Astrocyte (in vitro differentiated cells and primary cell): ENCODE measurements around the gene PPP2R3B. TPM values are rescaled to one million over a fixed set of nuclear protein-coding genes. Genes with fewer than 3 reads are reported as not detected.
"Not testable (repeated sequence)": the region's sequence is repeated elsewhere in the genome, so short reads cannot be mapped to it uniquely, and the experiment has no call there.

Experiments used
- DNase-seq: peaks from one replicate; pipeline ENCODE4 v3.0.0-alpha.2; 2010; ENCODE audit warnings: low read depth
- FAIRE-seq: peaks from 2 replicates; lab custom pipeline; 2011; peaks lifted over from hg19 to GRCh38; lab: Jason Lieb, UNC
- H2AFZ ChIP-seq: 2 replicates; pipeline ENCODE4 v1.6.0; 2012; ENCODE audit warnings: low read depth, low read length, inconsistent platforms
- H3K27ac ChIP-seq: 2 replicates; pipeline ENCODE4 v1.5.1; 2011; ENCODE audit warnings: low read depth, low read length, inconsistent platforms
- H3K27me3 ChIP-seq: 2 replicates; pipeline ENCODE4 v1.6.0; 2011; ENCODE audit warnings: low read length, inconsistent platforms; ENCODE audit not compliant: insufficient read depth
- H3K36me3 ChIP-seq: 2 replicates; pipeline ENCODE4 v1.5.1; 2011; ENCODE audit warnings: low read length, inconsistent platforms; ENCODE audit not compliant: insufficient read depth
- H3K4me1 ChIP-seq: 2 replicates; pipeline ENCODE4 v1.5.1; 2011; ENCODE audit warnings: low read length, inconsistent platforms; ENCODE audit not compliant: insufficient read depth
- H3K4me2 ChIP-seq: 2 replicates; pipeline ENCODE4 v1.6.0; 2012; ENCODE audit warnings: low read length, inconsistent platforms
- H3K4me3 ChIP-seq: 2 replicates; pipeline ENCODE4 v1.5.1; 2011; ENCODE audit warnings: low read depth, mild to moderate bottlenecking, low read length, inconsistent platforms; ENCODE audit not compliant: insufficient read depth
- H3K79me2 ChIP-seq: 2 replicates; pipeline ENCODE4 v1.6.0; 2012; ENCODE audit warnings: mild to moderate bottlenecking, low read length, inconsistent platforms; ENCODE audit not compliant: insufficient read depth
- H3K9ac ChIP-seq: 2 replicates; pipeline ENCODE4 v1.6.0; 2012; ENCODE audit warnings: mild to moderate bottlenecking, low read length, inconsistent platforms
- H3K9me3 ChIP-seq: 2 replicates; pipeline ENCODE4 v1.5.1; 2012; ENCODE audit warnings: low read depth, mild to moderate bottlenecking, low read length, inconsistent platforms; ENCODE audit not compliant: insufficient read depth
- H4K20me1 ChIP-seq: 2 replicates; pipeline ENCODE4 v1.6.0; 2012; ENCODE audit warnings: low read length, inconsistent platforms; ENCODE audit not compliant: insufficient read depth
- H3K27ac Mint-ChIP-seq: one replicate; pipeline ENCODE4 v1.8.0; 2021; ENCODE audit warnings: mild to moderate bottlenecking, mixed read lengths; ENCODE audit not compliant: unreplicated experiment
- H3K27me3 Mint-ChIP-seq: one replicate; pipeline ENCODE4 v1.8.0; 2021; ENCODE audit warnings: low read depth, mixed read lengths; ENCODE audit not compliant: unreplicated experiment
- H3K36me3 Mint-ChIP-seq: one replicate; pipeline ENCODE4 v1.8.0; 2021; ENCODE audit warnings: low read depth, mixed read lengths; ENCODE audit not compliant: unreplicated experiment
- H3K4me1 Mint-ChIP-seq: one replicate; pipeline ENCODE4 v1.8.0; 2021; ENCODE audit warnings: low read depth, mixed read lengths; ENCODE audit not compliant: unreplicated experiment
- H3K4me3 Mint-ChIP-seq: one replicate; pipeline ENCODE4 v1.8.0; 2021; ENCODE audit warnings: mild to moderate bottlenecking, moderate library complexity, mixed read lengths; ENCODE audit not compliant: unreplicated experiment
- H3K9me3 Mint-ChIP-seq: one replicate; pipeline ENCODE4 v1.8.0; 2021; ENCODE audit warnings: mild to moderate bottlenecking, mixed read lengths; ENCODE audit not compliant: unreplicated experiment
- EZH2 ChIP-seq: IDR thresholded peaks from 2 replicates; pipeline ENCODE4 v1.6.1; 2012; ENCODE audit warnings: mild to moderate bottlenecking, low read length, inconsistent platforms; ENCODE audit not compliant: insufficient read depth
- total RNA-seq: library from RNA; stranded (reverse); gene quantifications from 2 replicates; pipeline ENCODE4 v1.2.1, GENCODE V29; 2021
- TF ChIP-seq, protein P1 (sequence below): IDR thresholded peaks from 2 replicates; pipeline ENCODE4 v1.5.1; 2011; ENCODE audit warnings: low read depth, mild to moderate bottlenecking, inconsistent platforms, low read length, moderate library complexity; ENCODE audit not compliant: insufficient read depth

Gene PPP2R3B
- total RNA-seq, 1 donor from 2014 or later, result 44.7 TPM

- Mint-ChIP-seq H3K9me3 (no peaks in the 10 kb centered on the region), H3K27ac (peak overlapping the region; percentile 41), H3K4me3 (no peak overlapping the region), H3K4me1 (no peaks in the 10 kb centered on the region), H3K27me3 (no peaks in the 10 kb centered on the region), H3K36me3 (peaks cover 16% of the 10 kb centered on the region)
- Histone ChIP-seq H3K9ac (no peak overlapping the region), H3K9me3 (no peaks in the 10 kb centered on the region), H3K4me3 (no peak overlapping the region), H3K27me3 (no peaks in the 10 kb centered on the region), H3K4me1 (no peaks in the 10 kb centered on the region), H3K79me2 (no peaks in the 10 kb centered on the region), H2AFZ (no peak overlapping the region), H3K4me2 (no peak overlapping the region), H4K20me1 (peaks cover 15% of the 10 kb centered on the region), H3K27ac (no peak overlapping the region), H3K36me3 (peaks cover 24% of the 10 kb centered on the region)
- FAIRE-seq (no peak), DNase-seq (no peak)
- TF ChIP-seq, protein P1, sequence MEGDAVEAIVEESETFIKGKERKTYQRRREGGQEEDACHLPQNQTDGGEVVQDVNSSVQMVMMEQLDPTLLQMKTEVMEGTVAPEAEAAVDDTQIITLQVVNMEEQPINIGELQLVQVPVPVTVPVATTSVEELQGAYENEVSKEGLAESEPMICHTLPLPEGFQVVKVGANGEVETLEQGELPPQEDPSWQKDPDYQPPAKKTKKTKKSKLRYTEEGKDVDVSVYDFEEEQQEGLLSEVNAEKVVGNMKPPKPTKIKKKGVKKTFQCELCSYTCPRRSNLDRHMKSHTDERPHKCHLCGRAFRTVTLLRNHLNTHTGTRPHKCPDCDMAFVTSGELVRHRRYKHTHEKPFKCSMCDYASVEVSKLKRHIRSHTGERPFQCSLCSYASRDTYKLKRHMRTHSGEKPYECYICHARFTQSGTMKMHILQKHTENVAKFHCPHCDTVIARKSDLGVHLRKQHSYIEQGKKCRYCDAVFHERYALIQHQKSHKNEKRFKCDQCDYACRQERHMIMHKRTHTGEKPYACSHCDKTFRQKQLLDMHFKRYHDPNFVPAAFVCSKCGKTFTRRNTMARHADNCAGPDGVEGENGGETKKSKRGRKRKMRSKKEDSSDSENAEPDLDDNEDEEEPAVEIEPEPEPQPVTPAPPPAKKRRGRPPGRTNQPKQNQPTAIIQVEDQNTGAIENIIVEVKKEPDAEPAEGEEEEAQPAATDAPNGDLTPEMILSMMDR, result no peak
- TF ChIP-seq EZH2, result no peak
These were observed 77.7 kb downstream of the PPP2R3B start for GRCh38 chrX:308821-309520.

- Histone ChIP-seq H3K27ac (no peak overlapping the region), H3K4me3 (no peak overlapping the region), H3K36me3 (peaks cover 21% of the 10 kb centered on the region), H3K27me3 (no peaks in the 10 kb centered on the region), H3K4me1 (no peaks in the 10 kb centered on the region), H3K4me2 (no peak overlapping the region), H3K9me3 (no peaks in the 10 kb centered on the region), H3K79me2 (no peaks in the 10 kb centered on the region), H2AFZ (no peak overlapping the region), H4K20me1 (peaks cover 15% of the 10 kb centered on the region), H3K9ac (no peak overlapping the region)
- no peaks in the 10 kb centered on the region for H3K27me3 Mint-ChIP-seq
- no peak overlapping the region for H3K27ac Mint-ChIP-seq
- H3K4me1 Mint-ChIP-seq, result no peaks in the 10 kb centered on the region
- H3K9me3 Mint-ChIP-seq, result no peaks in the 10 kb centered on the region
- no peak for DNase-seq
- peaks cover 9% of the 10 kb centered on the region for H3K36me3 Mint-ChIP-seq
- FAIRE-seq, result no peak
- H3K4me3 Mint-ChIP-seq, result no peak overlapping the region
- TF ChIP-seq, protein P1, result no peak
- TF ChIP-seq EZH2, result no peak
These were observed 79.2 kb downstream of the PPP2R3B start for GRCh38 chrX:307261-308111.

GRCh38 chrX:306614-307251, 80.0 kb downstream of the PPP2R3B start:
- not testable (repeated sequence) for H3K4me3 ChIP-seq, H4K20me1 ChIP-seq, H3K79me2 ChIP-seq, H3K27me3 Mint-ChIP-seq, DNase-seq, H3K4me2 ChIP-seq, H3K27ac ChIP-seq, H3K9me3 ChIP-seq, H3K9ac ChIP-seq, H3K4me1 Mint-ChIP-seq, FAIRE-seq, H3K9me3 Mint-ChIP-seq, H3K4me3 Mint-ChIP-seq, H3K4me1 ChIP-seq, H3K27me3 ChIP-seq, H3K27ac Mint-ChIP-seq, H2AFZ ChIP-seq
- peaks cover 10% of the 10 kb centered on the region for H3K36me3 Mint-ChIP-seq
- H3K36me3 ChIP-seq, result peaks cover 21% of the 10 kb centered on the region

- not testable (repeated sequence) for H4K20me1 ChIP-seq, DNase-seq, H2AFZ ChIP-seq, H3K4me3 Mint-ChIP-seq, H3K4me1 Mint-ChIP-seq, H3K9me3 ChIP-seq, H3K4me2 ChIP-seq, H3K27me3 ChIP-seq, H3K9me3 Mint-ChIP-seq, H3K27ac Mint-ChIP-seq, H3K4me1 ChIP-seq, H3K4me3 ChIP-seq, H3K27ac ChIP-seq, H3K36me3 Mint-ChIP-seq, H3K9ac ChIP-seq, H3K79me2 ChIP-seq, FAIRE-seq, H3K27me3 Mint-ChIP-seq
- H3K36me3 ChIP-seq, result peaks cover 21% of the 10 kb centered on the region
These were observed 80.7 kb downstream of the PPP2R3B start for GRCh38 chrX:305781-306613.
